Activated CD4-positive, CD25-positive, alpha-beta regulatory T cell (primary cell): Measurements from ENCODE around the gene AGAP2.
"Not testable (repeated sequence)": the region's sequence is repeated elsewhere in the genome, so short reads cannot be mapped to it uniquely, and the experiment has no call there.

Source experiments
- DNase-seq, 4 experiments: peaks; one replicate each; lab custom pipeline; 2025; lab: John Stamatoyannopoulos, UW

The AGAP2 gene

GRCh38 chr12:57722716-57723629 is 15.6 kb downstream of the AGAP2 start:
- no peak for DNase-seq

- DNase-seq, result not testable (repeated sequence)
These were observed 16.5 kb downstream of the AGAP2 start for GRCh38 chr12:57721846-57722608.

GRCh38 chr12:57720606-57721595 is 17.6 kb downstream of the AGAP2 start:
- no peak for DNase-seq

GRCh38 chr12:57719777-57720605 is 18.6 kb downstream of the AGAP2 start:
- DNase-seq, result no peak

- no peak for DNase-seq
These were observed 19.7 kb downstream of the AGAP2 start for GRCh38 chr12:57718641-57719528.

- DNase-seq, result no peak
These were observed 20.5 kb downstream of the AGAP2 start for GRCh38 chr12:57717846-57718640.

- no peak for DNase-seq
These were observed 21.4 kb downstream of the AGAP2 start for GRCh38 chr12:57717131-57717530.

- no peak for DNase-seq
These were observed 22.2 kb downstream of the AGAP2 start for GRCh38 chr12:57716305-57716704.

GRCh38 chr12:57715786-57716185 is 22.8 kb downstream of the AGAP2 start:
- DNase-seq, result no peak

- not testable (repeated sequence) for DNase-seq
These were observed 23.4 kb downstream of the AGAP2 start for GRCh38 chr12:57715036-57715748.

GRCh38 chr12:57713209-57713608 is 25.3 kb downstream of the AGAP2 start:
- no peak for DNase-seq

GRCh38 chr12:57712701-57713100 is 25.8 kb downstream of the AGAP2 start:
- no peak for DNase-seq

GRCh38 chr12:57708296-57708695 is 30.2 kb downstream of the AGAP2 start:
- DNase-seq, result no peak

- DNase-seq, result no peak
These were observed 31.3 kb downstream of the AGAP2 start for GRCh38 chr12:57707250-57707649.

- no peak for DNase-seq
These were observed 38.2 kb downstream of the AGAP2 start for GRCh38 chr12:57700317-57700716.

- DNase-seq, result no peak
These were observed 40.1 kb downstream of the AGAP2 start for GRCh38 chr12:57698414-57698813.

GRCh38 chr12:57697076-57697475 is 41.5 kb downstream of the AGAP2 start:
- DNase-seq, result no peak

GRCh38 chr12:57695770-57696432 is 42.6 kb downstream of the AGAP2 start:
- DNase-seq, result no peak
